Astrocyte of the spinal cord (primary cell): Measurements from ENCODE around the gene MID2.

Experiments
- DNase-seq: peaks from one replicate; pipeline ENCODE4 v3.0.0; 2011; ENCODE audit warnings: low read depth, low spot score
- H3K4me3 ChIP-seq: 2 replicates; pipeline ENCODE4 v1.5.1; 2011; ENCODE audit warnings: low read depth, mild to moderate bottlenecking, low read length, moderate library complexity
- in situ Hi-C: cut with HindIII; loops from 2 replicates; pipeline ENCODE4 v1.10.0; 2017; ENCODE audit warnings: low sequenced_read_pairs
- TF ChIP-seq, protein P1 (sequence below): IDR thresholded peaks from 2 replicates; pipeline ENCODE4 v1.5.1; 2012; ENCODE audit warnings: low read depth, mild to moderate bottlenecking, low read length, inconsistent platforms

The MID2 gene, protein sequence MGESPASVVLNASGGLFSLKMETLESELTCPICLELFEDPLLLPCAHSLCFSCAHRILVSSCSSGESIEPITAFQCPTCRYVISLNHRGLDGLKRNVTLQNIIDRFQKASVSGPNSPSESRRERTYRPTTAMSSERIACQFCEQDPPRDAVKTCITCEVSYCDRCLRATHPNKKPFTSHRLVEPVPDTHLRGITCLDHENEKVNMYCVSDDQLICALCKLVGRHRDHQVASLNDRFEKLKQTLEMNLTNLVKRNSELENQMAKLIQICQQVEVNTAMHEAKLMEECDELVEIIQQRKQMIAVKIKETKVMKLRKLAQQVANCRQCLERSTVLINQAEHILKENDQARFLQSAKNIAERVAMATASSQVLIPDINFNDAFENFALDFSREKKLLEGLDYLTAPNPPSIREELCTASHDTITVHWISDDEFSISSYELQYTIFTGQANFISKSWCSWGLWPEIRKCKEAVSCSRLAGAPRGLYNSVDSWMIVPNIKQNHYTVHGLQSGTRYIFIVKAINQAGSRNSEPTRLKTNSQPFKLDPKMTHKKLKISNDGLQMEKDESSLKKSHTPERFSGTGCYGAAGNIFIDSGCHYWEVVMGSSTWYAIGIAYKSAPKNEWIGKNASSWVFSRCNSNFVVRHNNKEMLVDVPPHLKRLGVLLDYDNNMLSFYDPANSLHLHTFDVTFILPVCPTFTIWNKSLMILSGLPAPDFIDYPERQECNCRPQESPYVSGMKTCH

DNA sequence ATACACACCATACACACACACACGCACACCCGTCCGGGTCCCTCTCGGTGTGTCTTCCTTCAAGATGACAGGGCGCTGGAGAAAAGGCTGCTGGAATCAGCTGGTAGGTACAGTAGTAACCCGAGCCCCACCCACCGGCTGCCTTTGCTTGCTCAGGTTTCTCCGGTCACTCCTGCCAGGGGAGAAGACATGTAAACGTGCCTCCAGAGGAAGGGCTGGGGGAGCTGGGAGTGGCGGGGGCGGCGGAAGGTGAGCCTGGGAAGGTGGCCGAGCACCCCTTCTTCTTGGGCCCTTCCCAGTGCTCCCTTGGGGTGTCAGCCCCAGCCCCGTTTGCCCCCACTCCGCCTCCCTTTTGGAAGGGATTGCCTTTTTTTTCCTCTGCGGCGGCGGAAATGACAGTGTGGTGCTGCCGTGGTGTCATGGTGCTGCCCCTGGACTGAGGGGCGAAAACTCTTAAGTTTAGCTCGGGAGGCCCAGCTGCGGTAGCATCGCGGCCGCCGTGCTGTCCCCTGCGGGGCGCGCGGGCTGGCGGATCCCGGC lies at the start of gene MID2:
Gene MID2, plus strand, starts transcription at position 169 of the 540 bp plus-strand sequence. CDS start 561 bp downstream, outside the sequence.
- in situ Hi-C loops = no loop called here
- TF ChIP-seq, protein P1, sequence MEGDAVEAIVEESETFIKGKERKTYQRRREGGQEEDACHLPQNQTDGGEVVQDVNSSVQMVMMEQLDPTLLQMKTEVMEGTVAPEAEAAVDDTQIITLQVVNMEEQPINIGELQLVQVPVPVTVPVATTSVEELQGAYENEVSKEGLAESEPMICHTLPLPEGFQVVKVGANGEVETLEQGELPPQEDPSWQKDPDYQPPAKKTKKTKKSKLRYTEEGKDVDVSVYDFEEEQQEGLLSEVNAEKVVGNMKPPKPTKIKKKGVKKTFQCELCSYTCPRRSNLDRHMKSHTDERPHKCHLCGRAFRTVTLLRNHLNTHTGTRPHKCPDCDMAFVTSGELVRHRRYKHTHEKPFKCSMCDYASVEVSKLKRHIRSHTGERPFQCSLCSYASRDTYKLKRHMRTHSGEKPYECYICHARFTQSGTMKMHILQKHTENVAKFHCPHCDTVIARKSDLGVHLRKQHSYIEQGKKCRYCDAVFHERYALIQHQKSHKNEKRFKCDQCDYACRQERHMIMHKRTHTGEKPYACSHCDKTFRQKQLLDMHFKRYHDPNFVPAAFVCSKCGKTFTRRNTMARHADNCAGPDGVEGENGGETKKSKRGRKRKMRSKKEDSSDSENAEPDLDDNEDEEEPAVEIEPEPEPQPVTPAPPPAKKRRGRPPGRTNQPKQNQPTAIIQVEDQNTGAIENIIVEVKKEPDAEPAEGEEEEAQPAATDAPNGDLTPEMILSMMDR = no peak
- peak; percentile 28 for DNase-seq
- H3K4me3 ChIP-seq = peak within 1 kb of the TSS; percentile 47

DNA sequence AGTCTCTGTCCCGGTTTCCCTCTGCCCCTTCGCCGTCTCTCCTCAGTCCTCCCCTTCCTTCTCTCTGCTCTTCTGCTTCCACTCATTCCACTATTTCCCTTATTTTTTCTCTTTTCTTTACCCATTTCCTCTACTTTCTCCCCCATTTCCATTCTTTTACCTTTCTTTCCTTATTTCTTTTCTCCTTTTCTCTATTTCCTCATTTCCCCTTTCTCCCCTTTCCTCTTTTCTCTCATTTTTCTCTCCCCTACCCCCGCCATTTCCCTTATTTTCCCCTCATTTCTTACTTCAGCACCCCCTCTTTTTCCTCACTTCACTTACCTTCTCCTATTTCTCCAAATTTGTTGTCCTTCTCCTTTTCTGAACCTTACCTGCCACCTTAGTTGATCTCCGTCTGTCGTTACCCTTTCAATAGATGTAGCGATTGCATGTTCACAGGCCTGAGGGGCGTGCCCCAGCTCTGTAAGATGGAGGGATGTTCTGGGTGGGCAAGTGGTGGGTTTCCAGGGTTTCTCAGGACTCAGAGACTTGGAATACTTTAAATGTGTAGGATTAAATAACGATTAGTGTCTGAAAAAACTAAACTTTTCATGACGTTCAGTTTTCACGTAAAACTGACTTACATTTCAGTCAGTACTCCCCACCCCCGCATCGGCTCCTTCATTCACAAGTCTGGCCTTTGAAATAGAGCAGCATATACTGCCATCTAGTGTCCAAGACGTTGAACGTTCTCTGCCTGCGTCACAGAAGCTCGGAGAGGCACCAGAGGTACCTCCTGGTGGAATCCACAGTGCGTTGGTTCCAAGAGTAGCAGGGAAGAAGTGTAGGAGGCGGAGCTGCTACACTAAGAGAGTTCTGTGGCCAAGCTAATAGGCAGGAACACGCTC lies 48.8 kb upstream of the MID2 start:
- TF ChIP-seq, protein P1 = peak; percentile 68
- in situ Hi-C loops = no loop called here
- peak overlapping the region; percentile 46 for H3K4me3 ChIP-seq
- peak; percentile 89 for DNase-seq

DNA sequence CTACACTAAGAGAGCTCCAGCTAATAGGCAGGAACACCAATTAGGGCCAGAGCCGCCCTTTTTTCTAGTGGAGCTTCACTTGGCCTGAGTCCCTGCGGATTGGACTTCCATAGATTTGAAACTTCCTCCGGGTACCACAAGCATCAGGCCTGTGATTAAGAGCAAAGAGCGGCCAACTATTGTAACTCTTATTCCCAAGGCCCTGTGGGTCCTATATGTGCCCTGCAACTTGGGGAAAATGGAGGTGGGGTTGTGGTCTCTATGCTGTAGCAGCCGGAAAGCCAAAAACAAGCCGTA lies 48.2 kb upstream of the MID2 start, which contains the start of gene NCBP2L:
Gene NCBP2L, plus strand, starts transcription at position 198 of the 297 bp plus-strand sequence. CDS start 16,488 bp downstream, outside the sequence.
- in situ Hi-C loops = no loop called here

DNA sequence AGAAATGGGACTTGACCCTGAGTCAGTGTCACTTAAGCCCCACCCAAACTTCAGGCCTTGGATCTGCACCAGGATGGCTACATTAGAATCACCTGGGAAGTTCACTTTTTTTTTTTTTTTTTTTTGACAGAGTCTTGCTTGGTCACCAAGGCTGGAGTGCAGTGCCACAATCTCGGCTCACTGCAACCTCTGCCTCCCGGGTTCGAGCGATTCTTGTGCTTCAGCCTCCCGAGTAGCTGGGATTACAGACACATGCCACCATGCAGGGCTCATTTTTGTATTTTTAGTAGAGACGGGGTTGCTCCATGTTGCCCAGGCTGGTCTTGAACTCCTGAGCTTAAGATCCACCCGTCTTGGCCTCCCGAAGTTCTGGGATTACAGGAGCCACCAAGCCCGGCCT lies 45.1 kb upstream of the MID2 start:
- DNase-seq = no peak
- in situ Hi-C loops = no loop called here
- TF ChIP-seq, protein P1 = no peak
- no peak overlapping the region for H3K4me3 ChIP-seq

More for the DNA sequence above, 48.2 kb upstream of the MID2 start, which contains the start of gene NCBP2L:
- H3K4me3 ChIP-seq = peak within 1 kb of the TSS; percentile 46
- DNase-seq = no peak
- TF ChIP-seq, protein P1 = no peak

DNA sequence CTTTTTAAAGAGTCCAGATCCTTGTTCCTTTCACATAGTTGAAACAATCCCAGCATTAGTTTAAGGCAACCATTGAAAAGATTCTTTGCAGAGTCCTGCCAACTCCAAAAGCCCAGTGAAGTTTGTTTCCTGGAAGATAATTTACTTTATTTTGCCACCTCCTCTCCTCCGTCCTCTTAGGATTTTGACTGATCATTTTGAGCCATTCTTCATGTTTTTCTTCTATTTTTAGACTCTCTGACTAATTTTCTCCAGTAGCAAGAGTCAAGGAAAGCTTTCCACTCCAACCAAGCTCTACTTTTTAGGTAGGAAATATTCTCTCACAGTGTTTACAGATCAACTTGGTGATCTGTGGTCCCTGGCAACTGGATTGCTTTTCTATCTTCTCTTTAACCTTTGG lies 37.8 kb upstream of the MID2 start:
- in situ Hi-C loops = no loop called here
- no peak overlapping the region for H3K4me3 ChIP-seq
- no peak for DNase-seq
- TF ChIP-seq, protein P1 = no peak

DNA sequence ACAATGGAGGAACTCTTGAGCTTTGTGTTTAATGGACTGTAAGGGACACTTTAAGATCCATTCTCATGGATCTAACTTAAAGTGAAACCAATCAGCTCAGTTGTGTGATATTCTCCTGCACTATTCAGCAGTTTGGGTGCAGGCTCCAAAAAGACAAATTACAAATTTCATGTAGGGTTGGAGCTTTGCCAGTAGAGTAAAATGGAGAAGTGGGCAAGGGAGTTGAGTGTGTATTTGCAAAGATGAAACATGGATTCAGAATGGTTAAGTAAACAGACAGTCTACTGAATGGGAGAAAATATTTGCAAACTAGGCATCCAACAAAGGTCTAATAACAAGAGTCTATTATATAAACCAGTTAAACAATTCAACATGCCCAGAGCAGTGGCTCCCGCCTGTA lies 21.2 kb upstream of the MID2 start:
- no peak for DNase-seq
- no peak overlapping the region for H3K4me3 ChIP-seq
- in situ Hi-C loops = no loop called here
- TF ChIP-seq, protein P1 = no peak
